GM20000 (cell line): ENCODE measurements around the gene MTG2.
A peak's percentile ranks its signal among the peaks of the same experiment; 100 is the strongest.

Source experiments
- DNase-seq: peaks from one replicate; pipeline ENCODE4 v3.0.0; 2012; ENCODE audit warnings: low spot score
- TF ChIP-seq, protein P1 (sequence below): IDR thresholded peaks from 2 replicates; pipeline ENCODE4 v1.5.1; 2012; ENCODE audit warnings: mild to moderate bottlenecking, control low read depth; ENCODE audit errors: extremely low read depth, missing control alignments

The MTG2 gene

GRCh38 chr20:62215020-62215990 is 32.5 kb downstream of the MTG2 start:
- no peak for DNase-seq
- TF ChIP-seq, protein P1, sequence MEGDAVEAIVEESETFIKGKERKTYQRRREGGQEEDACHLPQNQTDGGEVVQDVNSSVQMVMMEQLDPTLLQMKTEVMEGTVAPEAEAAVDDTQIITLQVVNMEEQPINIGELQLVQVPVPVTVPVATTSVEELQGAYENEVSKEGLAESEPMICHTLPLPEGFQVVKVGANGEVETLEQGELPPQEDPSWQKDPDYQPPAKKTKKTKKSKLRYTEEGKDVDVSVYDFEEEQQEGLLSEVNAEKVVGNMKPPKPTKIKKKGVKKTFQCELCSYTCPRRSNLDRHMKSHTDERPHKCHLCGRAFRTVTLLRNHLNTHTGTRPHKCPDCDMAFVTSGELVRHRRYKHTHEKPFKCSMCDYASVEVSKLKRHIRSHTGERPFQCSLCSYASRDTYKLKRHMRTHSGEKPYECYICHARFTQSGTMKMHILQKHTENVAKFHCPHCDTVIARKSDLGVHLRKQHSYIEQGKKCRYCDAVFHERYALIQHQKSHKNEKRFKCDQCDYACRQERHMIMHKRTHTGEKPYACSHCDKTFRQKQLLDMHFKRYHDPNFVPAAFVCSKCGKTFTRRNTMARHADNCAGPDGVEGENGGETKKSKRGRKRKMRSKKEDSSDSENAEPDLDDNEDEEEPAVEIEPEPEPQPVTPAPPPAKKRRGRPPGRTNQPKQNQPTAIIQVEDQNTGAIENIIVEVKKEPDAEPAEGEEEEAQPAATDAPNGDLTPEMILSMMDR: no peak

DNA sequence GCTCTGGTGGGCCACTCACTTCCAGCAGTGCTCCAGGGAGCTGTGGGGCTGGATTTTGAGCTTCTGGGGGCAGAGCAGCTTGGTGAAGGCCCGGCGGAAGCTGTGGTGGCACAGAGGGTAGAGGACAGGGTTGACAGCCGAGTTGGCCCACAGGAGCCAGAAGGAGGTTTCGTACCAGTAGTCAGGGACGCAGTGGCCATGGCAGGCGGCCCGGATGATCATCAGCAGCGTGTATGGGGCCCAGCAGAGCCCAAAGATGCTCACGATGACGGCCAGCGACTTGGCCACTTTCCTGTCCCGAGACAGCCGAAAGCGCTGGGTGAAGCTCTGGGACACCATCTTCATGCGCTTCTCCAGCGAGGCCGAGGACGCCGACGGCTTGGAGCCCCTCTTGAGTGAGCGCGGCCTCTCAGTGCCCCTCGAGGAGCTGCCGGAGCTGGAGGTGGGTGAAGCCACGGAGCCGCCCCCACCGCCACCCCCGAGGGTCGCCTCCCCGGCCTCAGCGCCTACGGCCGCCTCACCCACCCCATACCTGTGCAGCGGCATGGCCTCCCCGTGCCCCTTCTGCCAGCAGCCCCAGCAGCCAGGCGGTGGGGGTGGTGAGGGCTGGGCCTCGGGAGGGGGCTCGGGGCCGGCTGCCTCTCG is 33.3 kb downstream of the MTG2 start:
- TF ChIP-seq, protein P1: no peak
- no peak for DNase-seq

DNA sequence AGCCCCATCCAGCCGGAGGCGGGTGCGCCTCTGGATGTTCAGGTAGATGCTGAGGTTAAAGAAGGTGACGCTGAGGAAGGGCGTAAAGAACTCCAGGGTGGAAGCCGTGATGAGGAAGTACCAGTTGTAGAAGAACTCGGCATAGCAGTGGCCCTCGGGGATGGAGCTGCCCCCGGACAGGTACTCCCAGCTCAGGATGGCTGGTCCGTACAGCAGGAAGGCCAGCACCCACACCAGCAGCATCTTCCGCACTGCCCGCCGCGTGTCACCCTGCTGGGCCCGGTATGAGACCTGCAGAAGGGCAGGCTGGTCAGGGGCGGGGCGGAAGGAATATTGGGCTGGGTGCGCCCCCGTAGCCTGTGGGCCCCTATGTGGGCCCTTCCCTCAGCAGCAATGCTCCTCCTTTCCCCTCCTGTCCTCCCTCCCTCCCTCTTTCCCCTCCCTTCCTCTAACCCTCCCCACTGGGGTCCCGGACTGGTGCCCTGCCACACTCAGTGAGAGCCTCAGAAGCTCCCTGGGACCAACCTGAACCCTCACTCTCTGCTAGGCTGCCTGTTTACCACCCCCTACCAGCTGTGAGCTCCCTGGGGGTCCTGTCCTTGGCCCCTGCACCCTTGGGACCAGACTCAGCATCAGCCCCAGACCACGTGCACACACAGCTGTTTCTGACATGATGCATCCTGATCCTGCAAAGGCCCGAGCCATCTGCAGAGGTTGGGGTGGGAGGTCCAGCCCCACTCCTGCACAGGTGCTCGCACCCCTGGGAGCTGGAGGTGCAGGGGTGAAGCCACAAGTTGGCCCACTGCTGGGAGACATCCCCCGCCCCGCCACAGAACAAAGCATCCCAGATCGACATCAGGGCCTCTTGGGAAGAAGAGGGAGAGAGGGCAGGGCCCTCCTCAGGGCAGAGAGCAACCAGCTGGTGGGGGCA is 34.1 kb downstream of the MTG2 start:
- TF ChIP-seq, protein P1: no peak
- DNase-seq: no peak

DNA sequence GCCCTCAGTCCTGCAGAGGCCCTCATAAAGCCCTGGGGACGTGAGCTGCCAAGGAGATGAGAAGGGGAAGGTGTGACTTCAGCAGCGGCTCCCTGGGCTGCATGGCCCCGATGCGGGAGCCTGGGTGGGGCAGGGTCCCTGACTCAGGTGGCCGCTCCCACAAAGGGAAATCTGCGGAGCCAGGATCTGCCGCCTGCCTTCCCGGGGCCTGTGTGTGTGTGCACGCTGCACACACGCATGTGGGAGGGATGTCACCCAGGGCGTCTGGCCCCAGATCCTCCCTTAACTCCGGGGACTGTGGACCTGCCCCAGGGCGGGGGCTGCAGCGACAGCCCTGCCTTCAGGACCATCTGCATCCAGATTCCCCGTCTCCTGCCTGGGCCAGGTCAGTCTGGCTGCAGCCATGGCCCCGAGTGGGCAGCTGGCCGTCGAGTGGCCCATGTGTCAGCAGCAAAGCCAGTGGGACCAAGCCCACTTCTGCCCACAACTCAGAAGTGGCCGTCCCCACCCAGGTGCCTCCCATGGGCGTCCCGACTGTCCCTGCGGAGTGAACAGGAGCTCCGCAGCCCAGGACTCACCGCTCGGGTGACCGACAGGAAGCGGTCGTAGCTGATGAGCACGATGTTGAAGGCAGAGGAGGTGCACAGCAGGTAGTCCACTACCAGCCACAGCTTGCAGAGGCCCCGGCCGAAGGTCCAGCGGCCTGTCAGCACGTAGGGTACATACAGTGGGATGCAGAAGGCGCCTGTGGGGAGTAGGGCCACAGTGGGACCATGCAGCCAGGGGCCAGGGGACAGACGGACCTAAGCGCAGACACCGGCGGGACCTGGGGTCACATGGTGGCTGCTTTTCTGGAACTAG is 35.3 kb downstream of the MTG2 start:
- TF ChIP-seq, protein P1: no peak
- DNase-seq: no peak

- DNase-seq: peak; percentile 41
- TF ChIP-seq, protein P1: no peak
Measured at GRCh38 chr20:62219101-62219991, 36.5 kb downstream of the MTG2 start.

DNA sequence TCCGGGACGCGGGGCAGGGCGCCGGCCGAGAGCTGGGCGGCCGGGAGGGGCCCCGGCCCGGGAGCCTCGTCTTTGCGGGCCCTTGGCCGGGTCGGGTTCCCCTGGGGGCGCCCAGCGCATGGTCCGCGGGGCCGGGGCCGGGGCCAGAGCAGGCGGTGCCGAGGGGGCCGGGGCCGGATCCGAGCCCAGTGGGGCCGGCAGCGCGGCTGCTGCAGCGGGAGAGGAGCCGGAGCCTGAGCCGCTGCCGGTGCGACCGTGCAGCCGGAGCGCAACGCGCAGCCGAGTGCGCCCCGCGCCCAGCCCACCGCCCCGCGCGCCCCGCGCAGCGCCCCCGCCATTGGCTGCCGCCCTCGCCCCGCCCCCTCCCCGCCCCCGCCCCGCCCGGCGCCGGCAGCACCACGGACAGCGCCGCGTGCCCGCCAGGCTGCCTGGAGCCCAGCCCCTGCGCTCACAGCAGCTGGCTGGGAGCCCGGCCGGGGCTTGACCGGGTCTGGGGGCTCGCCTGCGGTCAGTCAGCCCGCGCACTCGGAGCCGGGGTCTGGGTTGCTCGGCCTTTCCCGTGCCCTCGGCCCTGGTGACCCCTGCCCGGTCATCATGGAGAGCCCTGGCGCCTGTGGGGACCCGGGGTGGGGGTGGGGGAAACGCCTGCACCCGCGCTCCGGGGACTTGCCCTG is 37.3 kb downstream of the MTG2 start, which contains the start of gene HRH3:
HRH3 (minus strand) TSS at position 287 of the 674 bp plus-strand sequence. CDS start 308 bp downstream, outside the sequence.
- TF ChIP-seq, protein P1: no peak
- peak; percentile 91 for DNase-seq
